ENCODE measurements around the gene ZNF665.

DNA sequence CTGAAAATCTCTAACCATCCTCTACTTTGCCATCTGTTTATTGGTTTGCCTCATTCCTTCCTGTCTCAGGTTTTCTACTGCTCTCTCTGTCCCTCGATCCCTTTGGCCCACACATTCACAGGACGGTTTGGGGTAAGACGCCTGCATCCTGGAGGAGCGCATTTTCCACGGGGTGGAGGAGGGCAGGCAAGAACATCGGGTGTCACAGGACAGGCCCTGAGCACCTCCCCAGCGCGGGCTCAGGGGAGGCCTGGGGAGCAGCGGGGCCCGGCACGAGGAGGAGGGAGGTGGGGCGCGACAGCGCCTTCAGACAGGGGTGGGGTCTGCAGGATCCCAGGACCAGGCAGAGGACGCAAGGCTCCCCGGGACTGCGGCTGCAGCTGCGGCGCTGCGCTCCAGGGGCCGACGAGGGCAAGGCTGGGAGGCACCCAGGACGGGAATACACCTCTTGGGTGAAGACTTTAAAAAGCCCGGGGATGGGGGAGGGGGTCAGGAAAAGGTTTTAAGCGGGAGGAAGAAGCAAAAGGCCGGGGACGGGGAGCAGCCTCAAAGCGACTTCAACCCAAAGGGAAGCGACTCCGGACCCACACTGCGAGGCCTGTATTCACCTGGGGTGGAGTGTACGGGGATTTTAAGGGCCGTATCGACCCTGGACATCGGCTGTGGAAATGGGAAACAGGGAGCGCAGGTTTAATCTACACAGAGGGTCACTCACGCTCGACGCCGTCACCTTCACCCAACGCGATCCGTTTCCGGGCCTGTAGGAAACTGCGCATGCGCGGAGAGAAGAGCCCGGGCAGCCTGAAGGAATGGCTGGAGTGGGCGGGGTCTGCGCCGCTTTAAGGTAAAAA lies 60.8 kb downstream of the ZNF665 start, which contains the start of gene ZNF415:
- TF ChIP-seq, protein P1, sequence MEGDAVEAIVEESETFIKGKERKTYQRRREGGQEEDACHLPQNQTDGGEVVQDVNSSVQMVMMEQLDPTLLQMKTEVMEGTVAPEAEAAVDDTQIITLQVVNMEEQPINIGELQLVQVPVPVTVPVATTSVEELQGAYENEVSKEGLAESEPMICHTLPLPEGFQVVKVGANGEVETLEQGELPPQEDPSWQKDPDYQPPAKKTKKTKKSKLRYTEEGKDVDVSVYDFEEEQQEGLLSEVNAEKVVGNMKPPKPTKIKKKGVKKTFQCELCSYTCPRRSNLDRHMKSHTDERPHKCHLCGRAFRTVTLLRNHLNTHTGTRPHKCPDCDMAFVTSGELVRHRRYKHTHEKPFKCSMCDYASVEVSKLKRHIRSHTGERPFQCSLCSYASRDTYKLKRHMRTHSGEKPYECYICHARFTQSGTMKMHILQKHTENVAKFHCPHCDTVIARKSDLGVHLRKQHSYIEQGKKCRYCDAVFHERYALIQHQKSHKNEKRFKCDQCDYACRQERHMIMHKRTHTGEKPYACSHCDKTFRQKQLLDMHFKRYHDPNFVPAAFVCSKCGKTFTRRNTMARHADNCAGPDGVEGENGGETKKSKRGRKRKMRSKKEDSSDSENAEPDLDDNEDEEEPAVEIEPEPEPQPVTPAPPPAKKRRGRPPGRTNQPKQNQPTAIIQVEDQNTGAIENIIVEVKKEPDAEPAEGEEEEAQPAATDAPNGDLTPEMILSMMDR (IDR thresholded peaks at IDR 0.05): no peak
- no peak for TF ChIP-seq POLR2A (IDR thresholded peaks at IDR 0.05)
